IPS-15b (cell line): Measurements from ENCODE around the gene HSPBAP1.

ENCODE experiments used
- H3K27me3 ChIP-seq: one replicate; pipeline ENCODE4 v1.6.1; 2013; ENCODE audit warnings: low read length; ENCODE audit not compliant: control insufficient read depth, insufficient read depth
- H3K36me3 ChIP-seq: one replicate; pipeline ENCODE4 v1.6.1; 2013; ENCODE audit warnings: low read length; ENCODE audit not compliant: control insufficient read depth, insufficient read depth
- H3K4me1 ChIP-seq: one replicate; pipeline ENCODE4 v1.6.1; 2013; ENCODE audit warnings: mild to moderate bottlenecking, low read length; ENCODE audit not compliant: control insufficient read depth, insufficient read depth
- H3K4me3 ChIP-seq: one replicate; pipeline ENCODE4 v1.5.1; 2013; ENCODE audit warnings: low read depth, low read length
- H3K9ac ChIP-seq: one replicate; pipeline ENCODE4 v1.6.1; 2013; ENCODE audit warnings: low read depth, mild to moderate bottlenecking, low read length
- H3K9me3 ChIP-seq: one replicate; pipeline ENCODE4 v1.6.1; 2013; ENCODE audit warnings: mild to moderate bottlenecking, low read length; ENCODE audit not compliant: control insufficient read depth, insufficient read depth

Gene HSPBAP1

GRCh38 chr3:122800031-122800430, 6.4 kb upstream of the HSPBAP1 start:
- Histone ChIP-seq H3K9me3 (no peaks in the 10 kb centered on the region), H3K36me3 (no peaks in the 10 kb centered on the region), H3K9ac (no peak overlapping the region), H3K4me1 (no peaks in the 10 kb centered on the region), H3K27me3 (peaks cover 21% of the 10 kb centered on the region), H3K4me3 (no peak overlapping the region)

GRCh38 chr3:122799322-122799721, 5.7 kb upstream of the HSPBAP1 start:
- no peaks in the 10 kb centered on the region for H3K36me3 ChIP-seq
- peaks cover 21% of the 10 kb centered on the region for H3K27me3 ChIP-seq
- no peak overlapping the region for H3K9ac ChIP-seq
- no peak overlapping the region for H3K4me3 ChIP-seq
- H3K9me3 ChIP-seq, result no peaks in the 10 kb centered on the region
- no peaks in the 10 kb centered on the region for H3K4me1 ChIP-seq

- Histone ChIP-seq H3K4me3 (no peak overlapping the region), H3K27me3 (peaks cover 21% of the 10 kb centered on the region), H3K9me3 (no peaks in the 10 kb centered on the region), H3K9ac (no peak overlapping the region), H3K36me3 (no peaks in the 10 kb centered on the region), H3K4me1 (no peaks in the 10 kb centered on the region)
Observed at GRCh38 chr3:122797291-122797690, 3.7 kb upstream of the HSPBAP1 start.

GRCh38 chr3:122795674-122796195, 2.1 kb upstream of the HSPBAP1 start:
- Histone ChIP-seq H3K9me3 (no peaks in the 10 kb centered on the region), H3K4me3 (peak overlapping the region; percentile 82), H3K27me3 (peaks cover 23% of the 10 kb centered on the region), H3K9ac (no peak overlapping the region), H3K36me3 (no peaks in the 10 kb centered on the region), H3K4me1 (no peaks in the 10 kb centered on the region)

- Histone ChIP-seq H3K4me3 (peak within 1 kb of the TSS; percentile 82), H3K27me3 (peaks cover 23% of the 10 kb centered on the region), H3K4me1 (no peaks in the 10 kb centered on the region), H3K9ac (peak within 1 kb of the TSS; percentile 37), H3K9me3 (no peaks in the 10 kb centered on the region), H3K36me3 (no peaks in the 10 kb centered on the region)
Observed at GRCh38 chr3:122794779-122795673, 1.4 kb upstream of the HSPBAP1 start, which contains the start of gene SLC49A4. TSS of gene SLC49A4 (plus strand) at chr3:122795069. CDS start at chr3:122795193, 124 bp downstream.

- Histone ChIP-seq H3K4me1 (no peaks in the 10 kb centered on the region), H3K27me3 (peaks cover 23% of the 10 kb centered on the region), H3K4me3 (peak overlapping the region; percentile 82), H3K9me3 (no peaks in the 10 kb centered on the region), H3K9ac (no peak overlapping the region), H3K36me3 (no peaks in the 10 kb centered on the region)
Observed at GRCh38 chr3:122794483-122794778, 800 bp upstream of the HSPBAP1 start.

GRCh38 chr3:122789585-122790273, 3.9 kb downstream of the HSPBAP1 start:
- Histone ChIP-seq H3K9me3 (no peaks in the 10 kb centered on the region), H3K36me3 (no peaks in the 10 kb centered on the region), H3K27me3 (peaks cover 2% of the 10 kb centered on the region), H3K9ac (no peak overlapping the region), H3K4me3 (no peak overlapping the region), H3K4me1 (no peaks in the 10 kb centered on the region)

GRCh38 chr3:122787872-122788271, 5.8 kb downstream of the HSPBAP1 start:
- no peaks in the 10 kb centered on the region for H3K4me1 ChIP-seq

GRCh38 chr3:122786066-122786465, 7.6 kb downstream of the HSPBAP1 start:
- Histone ChIP-seq H3K27me3 (no peaks in the 10 kb centered on the region), H3K4me1 (no peaks in the 10 kb centered on the region), H3K9me3 (no peaks in the 10 kb centered on the region), H3K4me3 (no peak overlapping the region), H3K9ac (no peak overlapping the region), H3K36me3 (no peaks in the 10 kb centered on the region)

More at GRCh38 chr3:122787872-122788271, 5.8 kb downstream of the HSPBAP1 start:
- H3K9ac ChIP-seq, result no peak overlapping the region
- no peaks in the 10 kb centered on the region for H3K9me3 ChIP-seq
- H3K27me3 ChIP-seq, result peaks cover 2% of the 10 kb centered on the region
- H3K4me3 ChIP-seq, result no peak overlapping the region
- no peaks in the 10 kb centered on the region for H3K36me3 ChIP-seq

- no peaks in the 10 kb centered on the region for H3K4me1 ChIP-seq
- no peaks in the 10 kb centered on the region for H3K36me3 ChIP-seq
Observed at GRCh38 chr3:122785231-122785630, 8.4 kb downstream of the HSPBAP1 start.

GRCh38 chr3:122784436-122784835, 9.2 kb downstream of the HSPBAP1 start:
- no peaks in the 10 kb centered on the region for H3K4me1 ChIP-seq
- H3K27me3 ChIP-seq, result no peaks in the 10 kb centered on the region
- H3K9me3 ChIP-seq, result no peaks in the 10 kb centered on the region
- no peaks in the 10 kb centered on the region for H3K36me3 ChIP-seq
- H3K4me3 ChIP-seq, result no peak overlapping the region
- no peak overlapping the region for H3K9ac ChIP-seq

More at GRCh38 chr3:122785231-122785630, 8.4 kb downstream of the HSPBAP1 start:
- H3K4me3 ChIP-seq, result no peak overlapping the region
- H3K9me3 ChIP-seq, result no peaks in the 10 kb centered on the region
- H3K27me3 ChIP-seq, result no peaks in the 10 kb centered on the region
- H3K9ac ChIP-seq, result no peak overlapping the region
